ENCODE data around the gene UBE2O. TPM values are rescaled to one million over a fixed set of nuclear protein-coding genes. Genes with fewer than 3 reads are reported as not detected.
"Not testable (repeated sequence)": the region's sequence is repeated elsewhere in the genome, so short reads cannot be mapped to it uniquely, and the experiment has no call there.

The UBE2O gene
- total RNA-seq, 4 donors from 2014 or later = 16.4 to 46.5 (median 32.4) TPM

DNA sequence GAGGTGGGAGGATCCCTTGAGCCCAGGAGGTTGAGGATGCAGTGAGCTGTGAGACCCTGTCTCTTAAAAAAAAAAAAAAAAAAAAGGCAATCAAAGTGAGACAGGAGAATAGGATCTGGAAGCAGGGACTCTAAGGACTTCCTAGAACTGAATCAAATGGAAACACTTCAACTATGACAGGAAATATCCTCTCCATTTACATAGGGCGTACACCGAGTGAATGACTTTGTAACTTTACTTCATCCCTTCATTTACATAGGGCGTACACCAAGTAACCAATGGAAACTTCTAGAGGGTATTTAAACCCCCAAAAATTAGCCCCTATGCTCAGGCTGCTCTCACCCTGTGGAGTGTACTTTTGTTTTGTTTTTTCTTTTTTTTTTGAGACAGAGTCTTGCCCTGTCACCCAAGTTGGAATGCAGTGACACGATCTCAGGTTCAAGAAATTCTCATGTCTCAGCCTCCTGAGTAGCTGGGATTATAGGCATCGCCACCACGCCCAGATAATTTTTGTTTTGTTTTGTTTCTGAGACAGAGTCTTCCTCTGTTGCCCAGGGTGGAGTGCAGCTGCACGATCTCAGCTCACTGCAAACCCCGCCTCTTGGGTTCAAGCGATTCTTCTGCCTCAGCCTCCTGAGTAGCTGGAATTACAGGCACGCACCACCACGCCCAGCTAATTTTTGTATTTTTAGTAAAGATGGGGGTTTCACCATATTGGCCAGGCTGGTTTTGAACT lies 89.7 kb downstream of the UBE2O start:
- in situ Hi-C loops (cut with MboI; ENCODE audit: low sequenced_read_pairs in 4 of 4) = no loop called here
- no peak for TF ChIP-seq POLR2A (IDR thresholded peaks at IDR 0.05)
- TF ChIP-seq, protein P1, sequence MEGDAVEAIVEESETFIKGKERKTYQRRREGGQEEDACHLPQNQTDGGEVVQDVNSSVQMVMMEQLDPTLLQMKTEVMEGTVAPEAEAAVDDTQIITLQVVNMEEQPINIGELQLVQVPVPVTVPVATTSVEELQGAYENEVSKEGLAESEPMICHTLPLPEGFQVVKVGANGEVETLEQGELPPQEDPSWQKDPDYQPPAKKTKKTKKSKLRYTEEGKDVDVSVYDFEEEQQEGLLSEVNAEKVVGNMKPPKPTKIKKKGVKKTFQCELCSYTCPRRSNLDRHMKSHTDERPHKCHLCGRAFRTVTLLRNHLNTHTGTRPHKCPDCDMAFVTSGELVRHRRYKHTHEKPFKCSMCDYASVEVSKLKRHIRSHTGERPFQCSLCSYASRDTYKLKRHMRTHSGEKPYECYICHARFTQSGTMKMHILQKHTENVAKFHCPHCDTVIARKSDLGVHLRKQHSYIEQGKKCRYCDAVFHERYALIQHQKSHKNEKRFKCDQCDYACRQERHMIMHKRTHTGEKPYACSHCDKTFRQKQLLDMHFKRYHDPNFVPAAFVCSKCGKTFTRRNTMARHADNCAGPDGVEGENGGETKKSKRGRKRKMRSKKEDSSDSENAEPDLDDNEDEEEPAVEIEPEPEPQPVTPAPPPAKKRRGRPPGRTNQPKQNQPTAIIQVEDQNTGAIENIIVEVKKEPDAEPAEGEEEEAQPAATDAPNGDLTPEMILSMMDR (IDR thresholded peaks at IDR 0.05 in 4 of 5, conservative IDR thresholded peaks at IDR 0.05 in 1 of 5) = no peak
- Histone ChIP-seq H3K4me1 (no peaks in the 10 kb centered on the region), H3K9me3 (no peaks in the 10 kb centered on the region), H3K4me3 (no peak overlapping the region), H3K36me3 (no peaks in the 10 kb centered on the region), H3K27ac (no peak overlapping the region), H3K27me3 (no peaks in the 10 kb centered on the region)
- no peak for DNase-seq
- no peak for ATAC-seq
- intact Hi-C loops (cut with DNase I; ENCODE audit: low total_unique reads) = no loop called here

DNA sequence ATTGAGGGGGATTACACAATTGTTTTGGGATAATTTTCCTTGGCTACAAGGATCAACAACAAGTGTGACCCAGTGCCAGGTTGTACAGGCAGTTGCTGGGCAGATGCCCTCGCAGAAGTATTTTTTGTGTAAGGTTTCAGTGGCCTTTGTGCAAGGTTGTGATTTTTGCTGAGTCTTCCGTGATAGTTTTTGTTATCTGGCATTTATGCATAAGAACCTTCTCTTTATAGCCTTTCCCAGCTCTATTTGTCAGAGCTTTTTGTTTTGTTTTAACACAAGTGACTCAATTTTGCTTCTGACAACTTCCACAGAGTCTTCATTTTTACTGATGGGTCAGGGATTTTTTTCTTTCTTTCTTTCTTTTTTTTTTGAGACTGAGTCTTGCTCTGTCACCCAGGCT lies 92.5 kb downstream of the UBE2O start:
- no peaks in the 10 kb centered on the region for H3K9me3 ChIP-seq
- intact Hi-C loops (cut with DNase I; ENCODE audit: low total_unique reads) (no loop called here), in situ Hi-C loops (cut with MboI; ENCODE audit: low sequenced_read_pairs in 4 of 4) (no loop called here)
- H3K4me1 ChIP-seq = no peaks in the 10 kb centered on the region
- H3K27me3 ChIP-seq = no peaks in the 10 kb centered on the region
- no peak for TF ChIP-seq POLR2A (IDR thresholded peaks at IDR 0.05)
- TF ChIP-seq, protein P1 (IDR thresholded peaks at IDR 0.05 in 4 of 5, conservative IDR thresholded peaks at IDR 0.05 in 1 of 5) = no peak
- H3K36me3 ChIP-seq = no peaks in the 10 kb centered on the region
- no peak overlapping the region for H3K27ac ChIP-seq
- no peak for ATAC-seq
- no peak overlapping the region for H3K4me3 ChIP-seq
- no peak for DNase-seq

DNA sequence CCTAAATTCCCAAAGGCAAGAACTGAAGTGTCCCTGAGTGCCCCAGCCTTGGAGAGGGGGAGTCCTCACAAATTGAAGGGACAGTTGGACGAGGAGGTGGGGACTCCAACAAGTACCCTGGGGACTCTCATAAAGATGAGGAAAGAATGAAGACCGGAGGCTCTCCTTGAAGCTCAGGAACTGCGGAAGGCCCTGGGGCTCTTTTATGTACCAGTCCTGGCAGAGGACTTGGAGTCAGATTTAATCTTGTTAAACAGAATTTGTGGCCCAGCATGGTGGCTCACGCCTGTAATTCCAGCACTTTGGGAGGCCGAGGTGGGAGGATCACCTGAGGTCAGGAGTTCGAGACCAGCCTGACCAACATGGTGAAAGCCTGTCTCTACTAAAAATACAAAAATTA lies 93.2 kb downstream of the UBE2O start:
- ATAC-seq; intact Hi-C loops (cut with DNase I; ENCODE audit: low total_unique reads): not testable (repeated sequence)

DNA sequence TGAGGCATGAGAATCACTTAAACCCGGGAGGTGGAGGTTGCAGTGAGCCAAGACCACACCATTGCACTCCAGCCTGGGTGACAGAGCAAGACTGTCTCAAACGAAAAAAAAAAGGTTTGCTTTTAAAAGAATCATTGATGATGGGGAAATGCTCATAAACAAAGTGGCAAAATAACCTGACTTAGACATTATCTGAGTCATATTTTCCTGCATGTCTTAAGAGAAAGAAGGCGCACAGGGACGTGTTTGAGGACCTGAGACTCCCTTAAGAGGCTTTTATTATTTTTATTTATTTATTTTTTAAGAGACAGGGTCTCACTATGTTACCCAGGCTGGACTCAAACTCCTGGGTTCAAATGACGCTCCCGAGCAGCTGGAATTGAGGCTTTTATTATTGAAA lies 93.6 kb downstream of the UBE2O start:
- DNase-seq (no peak), ATAC-seq (no peak)
- Histone ChIP-seq H3K9me3 (no peaks in the 10 kb centered on the region), H3K4me1 (peaks cover 0 to 4% of the 10 kb centered on the region in 2 donors), H3K27me3 (no peaks in the 10 kb centered on the region), H3K27ac (no peak overlapping the region), H3K36me3 (no peaks in the 10 kb centered on the region), H3K4me3 (no peak overlapping the region)
- intact Hi-C loops (cut with DNase I; ENCODE audit: low total_unique reads) (no loop called here), in situ Hi-C loops (cut with MboI; ENCODE audit: low sequenced_read_pairs in 4 of 4) (no loop called here)
- TF ChIP-seq POLR2A (IDR thresholded peaks at IDR 0.05) = no peak
- TF ChIP-seq, protein P1 (IDR thresholded peaks at IDR 0.05 in 4 of 5, conservative IDR thresholded peaks at IDR 0.05 in 1 of 5) = no peak

More for the DNA sequence above, 93.2 kb downstream of the UBE2O start:
- DNase-seq; H3K36me3 ChIP-seq; in situ Hi-C loops (cut with MboI; ENCODE audit: low sequenced_read_pairs in 4 of 4); H3K27ac ChIP-seq; H3K4me3 ChIP-seq; H3K4me1 ChIP-seq; H3K27me3 ChIP-seq; H3K9me3 ChIP-seq: not testable (repeated sequence)

DNA sequence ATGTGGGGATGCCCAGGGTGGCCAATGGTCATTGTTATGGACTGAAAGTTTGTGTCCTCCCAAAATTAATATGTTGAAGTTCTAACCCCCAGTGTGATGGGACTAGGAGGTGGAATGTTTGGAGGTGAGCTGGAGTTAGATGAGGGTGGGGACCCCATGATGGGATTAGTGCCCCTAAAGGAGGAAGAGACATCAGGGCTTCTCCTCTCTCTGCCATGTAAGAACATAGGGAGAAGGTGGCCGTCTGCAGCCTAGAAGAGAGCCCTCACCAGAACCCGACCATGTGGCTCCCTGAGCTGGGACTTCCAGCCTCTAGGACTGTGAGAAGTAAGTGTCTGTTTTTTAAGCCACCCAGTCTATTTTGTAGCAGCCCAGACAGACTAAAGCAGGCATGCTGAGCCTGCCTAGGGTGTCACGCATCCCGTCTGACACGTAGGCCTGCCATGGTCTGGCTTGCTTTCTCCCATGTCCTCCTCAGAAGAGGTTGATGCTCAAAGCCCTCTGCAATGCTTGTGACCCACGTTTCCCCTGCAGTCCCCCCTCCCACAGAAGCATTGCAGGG lies 95.3 kb downstream of the UBE2O start:
- Histone ChIP-seq H3K9me3 (no peaks in the 10 kb centered on the region), H3K27me3 (no peaks in the 10 kb centered on the region), H3K4me1 (peaks cover 0 to 11% of the 10 kb centered on the region in 2 donors), H3K27ac (no peak overlapping the region), H3K4me3 (no peak overlapping the region), H3K36me3 (no peaks in the 10 kb centered on the region)
- ATAC-seq (no peak), DNase-seq (no peak)
- intact Hi-C loops (cut with DNase I; ENCODE audit: low total_unique reads) = no loop called here
- TF ChIP-seq, protein P1 (IDR thresholded peaks at IDR 0.05 in 4 of 5, conservative IDR thresholded peaks at IDR 0.05 in 1 of 5) = no peak
- TF ChIP-seq POLR2A (IDR thresholded peaks at IDR 0.05) = no peak
- in situ Hi-C loops (cut with MboI; ENCODE audit: low sequenced_read_pairs in 4 of 4) = no loop called here

All from gastrocnemius medialis (tissue), 4 donors.